ENCODE results near the gene RGS5. TPM values are rescaled to one million over a fixed set of nuclear protein-coding genes. Genes with fewer than 3 reads are reported as not detected.

Gene RGS5
- total and polyA plus RNA-seq, 4 donors, result 4.6 to 12.7 (median 7.4) TPM

- TF ChIP-seq REST (IDR thresholded peaks at IDR 0.05) (no peak), FOXA2 (IDR thresholded peaks at IDR 0.05) (no peak), FOXA1 (IDR thresholded peaks at IDR 0.05) (no peak), EGR1 (IDR thresholded peaks at IDR 0.05; ENCODE audit: low read depth in 2 of 2) (no peak)
These were observed 5.7 kb downstream of the RGS5 start (continued) for GRCh38 chr1:163197022-163197421.

- no peak for DNase-seq (ENCODE audit: low spot score)
- Histone ChIP-seq H3K27me3 (ENCODE audit: control insufficient read depth in 4 of 4, insufficient read depth in 4 of 4, low read length in 3 of 4) (no peaks in the 10 kb centered on the region), H3K4me3 (ENCODE audit: low read depth in 1 of 3, low read length in 3 of 3) (no peak overlapping the region), H3K9me3 (ENCODE audit: control insufficient read depth in 4 of 4, low read length in 3 of 4) (no peaks in the 10 kb centered on the region), H3K9ac (ENCODE audit: low read depth in 1 of 2, low read length in 2 of 2) (no peak overlapping the region), H3K36me3 (ENCODE audit: control insufficient read depth in 4 of 4, insufficient read depth in 3 of 4, low read depth in 1 of 4, low read length in 3 of 4) (no peaks in the 10 kb centered on the region), H3K27ac (ENCODE audit: low read depth in 1 of 2, low read length in 2 of 2) (no peak overlapping the region), H3K4me1 (ENCODE audit: control insufficient read depth in 4 of 4, insufficient read depth in 4 of 4, low read length in 3 of 4) (no peaks in the 10 kb centered on the region)
- TF ChIP-seq GABPA (IDR thresholded peaks at IDR 0.05 in 1 of 2, conservative IDR thresholded peaks at IDR 0.05 in 1 of 2) (no peak), HNF4G (IDR thresholded peaks at IDR 0.05) (no peak), YY1 (IDR thresholded peaks at IDR 0.05) (no peak), FOXA1 (IDR thresholded peaks at IDR 0.05) (no peak), HNF4A (conservative IDR thresholded peaks at IDR 0.05) (no peak), JUND (IDR thresholded peaks at IDR 0.05) (no peak), EGR1 (IDR thresholded peaks at IDR 0.05; ENCODE audit: low read depth in 2 of 2) (no peak), TAF1 (conservative IDR thresholded peaks at IDR 0.05) (no peak), RXRA (IDR thresholded peaks at IDR 0.05) (no peak), SP1 (IDR thresholded peaks at IDR 0.05) (no peak), ZBTB33 (IDR thresholded peaks at IDR 0.05) (no peak), RAD21 (IDR thresholded peaks at IDR 0.05) (no peak), REST (IDR thresholded peaks at IDR 0.05) (no peak), NR2F2 (IDR thresholded peaks at IDR 0.05) (no peak), FOXA2 (IDR thresholded peaks at IDR 0.05) (no peak)
- TF ChIP-seq, protein P1, sequence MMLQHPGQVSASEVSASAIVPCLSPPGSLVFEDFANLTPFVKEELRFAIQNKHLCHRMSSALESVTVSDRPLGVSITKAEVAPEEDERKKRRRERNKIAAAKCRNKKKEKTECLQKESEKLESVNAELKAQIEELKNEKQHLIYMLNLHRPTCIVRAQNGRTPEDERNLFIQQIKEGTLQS (IDR thresholded peaks at IDR 0.05), result no peak
- TF ChIP-seq, protein P2, sequence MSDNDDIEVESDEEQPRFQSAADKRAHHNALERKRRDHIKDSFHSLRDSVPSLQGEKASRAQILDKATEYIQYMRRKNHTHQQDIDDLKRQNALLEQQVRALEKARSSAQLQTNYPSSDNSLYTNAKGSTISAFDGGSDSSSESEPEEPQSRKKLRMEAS (IDR thresholded peaks at IDR 0.05), result no peak
- TF ChIP-seq, protein P3, sequence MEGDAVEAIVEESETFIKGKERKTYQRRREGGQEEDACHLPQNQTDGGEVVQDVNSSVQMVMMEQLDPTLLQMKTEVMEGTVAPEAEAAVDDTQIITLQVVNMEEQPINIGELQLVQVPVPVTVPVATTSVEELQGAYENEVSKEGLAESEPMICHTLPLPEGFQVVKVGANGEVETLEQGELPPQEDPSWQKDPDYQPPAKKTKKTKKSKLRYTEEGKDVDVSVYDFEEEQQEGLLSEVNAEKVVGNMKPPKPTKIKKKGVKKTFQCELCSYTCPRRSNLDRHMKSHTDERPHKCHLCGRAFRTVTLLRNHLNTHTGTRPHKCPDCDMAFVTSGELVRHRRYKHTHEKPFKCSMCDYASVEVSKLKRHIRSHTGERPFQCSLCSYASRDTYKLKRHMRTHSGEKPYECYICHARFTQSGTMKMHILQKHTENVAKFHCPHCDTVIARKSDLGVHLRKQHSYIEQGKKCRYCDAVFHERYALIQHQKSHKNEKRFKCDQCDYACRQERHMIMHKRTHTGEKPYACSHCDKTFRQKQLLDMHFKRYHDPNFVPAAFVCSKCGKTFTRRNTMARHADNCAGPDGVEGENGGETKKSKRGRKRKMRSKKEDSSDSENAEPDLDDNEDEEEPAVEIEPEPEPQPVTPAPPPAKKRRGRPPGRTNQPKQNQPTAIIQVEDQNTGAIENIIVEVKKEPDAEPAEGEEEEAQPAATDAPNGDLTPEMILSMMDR (IDR thresholded peaks at IDR 0.05; ENCODE audit: low read depth, low read length, missing input control), result no peak
These were observed 6.3 kb downstream of the RGS5 start for GRCh38 chr1:163196449-163196787.

All from liver (tissue), 9 donors.